ENCODE measurements around the gene RASA3. TPM values are rescaled to one million over a fixed set of nuclear protein-coding genes. Genes with fewer than 3 reads are reported as not detected.
"Not testable (repeated sequence)": the region's sequence is repeated elsewhere in the genome, so short reads cannot be mapped to it uniquely, and the experiment has no call there.

The RASA3 gene
- total RNA-seq, 1 donor: 36.1 TPM

DNA sequence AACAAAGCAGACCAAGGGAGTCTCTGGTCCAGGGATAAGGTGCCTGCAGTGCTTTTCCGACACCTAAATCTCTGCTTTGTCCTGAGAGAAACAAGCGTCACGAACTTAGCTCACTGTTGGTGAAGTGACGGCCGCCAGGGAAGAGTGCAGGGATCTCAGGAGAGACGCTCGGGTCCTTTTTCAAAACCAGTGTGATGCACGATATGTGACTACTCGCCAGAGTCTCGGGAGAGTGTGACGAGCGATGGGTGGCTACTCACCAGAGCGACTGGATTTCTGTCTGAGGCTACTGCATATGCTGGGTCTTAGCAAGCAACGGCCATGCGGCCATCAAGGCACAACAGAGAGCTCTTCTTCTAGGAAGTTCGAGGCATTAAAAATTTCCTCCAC is 30.1 kb upstream of the RASA3 start:
- no peak overlapping the region for H3K4me3 ChIP-seq (ENCODE audit: low read depth, low read length)
- DNase-seq (ENCODE audit: low read depth): no peak
- TF ChIP-seq, protein P1, sequence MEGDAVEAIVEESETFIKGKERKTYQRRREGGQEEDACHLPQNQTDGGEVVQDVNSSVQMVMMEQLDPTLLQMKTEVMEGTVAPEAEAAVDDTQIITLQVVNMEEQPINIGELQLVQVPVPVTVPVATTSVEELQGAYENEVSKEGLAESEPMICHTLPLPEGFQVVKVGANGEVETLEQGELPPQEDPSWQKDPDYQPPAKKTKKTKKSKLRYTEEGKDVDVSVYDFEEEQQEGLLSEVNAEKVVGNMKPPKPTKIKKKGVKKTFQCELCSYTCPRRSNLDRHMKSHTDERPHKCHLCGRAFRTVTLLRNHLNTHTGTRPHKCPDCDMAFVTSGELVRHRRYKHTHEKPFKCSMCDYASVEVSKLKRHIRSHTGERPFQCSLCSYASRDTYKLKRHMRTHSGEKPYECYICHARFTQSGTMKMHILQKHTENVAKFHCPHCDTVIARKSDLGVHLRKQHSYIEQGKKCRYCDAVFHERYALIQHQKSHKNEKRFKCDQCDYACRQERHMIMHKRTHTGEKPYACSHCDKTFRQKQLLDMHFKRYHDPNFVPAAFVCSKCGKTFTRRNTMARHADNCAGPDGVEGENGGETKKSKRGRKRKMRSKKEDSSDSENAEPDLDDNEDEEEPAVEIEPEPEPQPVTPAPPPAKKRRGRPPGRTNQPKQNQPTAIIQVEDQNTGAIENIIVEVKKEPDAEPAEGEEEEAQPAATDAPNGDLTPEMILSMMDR (IDR thresholded peaks at IDR 0.05; ENCODE audit: insufficient read depth, low read length): no peak

DNA sequence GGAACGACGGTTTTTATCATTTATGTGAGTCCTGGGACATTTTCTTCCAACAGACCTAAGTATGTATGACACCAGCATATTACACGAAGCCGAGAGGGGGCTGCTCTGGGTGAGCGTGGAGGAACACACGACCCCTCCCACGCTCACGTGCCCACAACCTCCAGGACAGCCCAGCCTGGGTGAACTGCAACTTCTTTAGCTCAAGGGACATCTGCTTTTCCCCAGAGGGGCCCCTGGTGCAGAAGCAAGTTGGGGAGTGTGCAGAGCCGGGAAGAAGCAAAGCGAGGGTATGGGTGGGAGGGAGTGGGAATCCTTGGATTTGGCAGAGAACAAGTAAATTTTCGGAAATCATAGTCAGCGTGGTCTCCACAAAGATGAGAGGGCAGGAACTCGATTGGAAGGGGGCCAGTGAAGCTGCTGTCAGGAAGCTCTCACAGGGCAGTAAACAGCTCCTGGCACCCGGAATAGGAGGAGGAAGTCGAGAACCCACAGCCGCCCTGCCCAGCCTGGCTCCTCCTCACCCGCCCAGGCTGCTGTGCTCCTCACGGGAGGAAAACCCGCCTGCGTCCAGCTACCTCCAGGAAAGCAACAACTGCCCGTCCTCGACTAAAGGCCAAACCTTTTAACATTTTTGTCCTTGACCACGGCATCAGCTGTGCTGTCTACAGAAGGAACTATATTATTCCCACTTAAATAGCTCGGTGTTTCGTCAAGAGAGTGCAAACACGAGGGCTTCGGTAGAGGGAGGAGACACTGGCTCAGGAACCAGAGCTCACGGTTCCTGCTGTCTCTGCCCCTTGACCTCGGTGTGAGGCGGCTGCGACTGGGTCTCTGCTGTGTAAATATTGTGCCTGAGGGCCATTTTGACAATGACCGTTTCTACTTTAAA is 29.5 kb upstream of the RASA3 start:
- no peak for DNase-seq (ENCODE audit: low read depth)
- no peak overlapping the region for H3K4me3 ChIP-seq (ENCODE audit: low read depth, low read length)
- TF ChIP-seq, protein P1 (IDR thresholded peaks at IDR 0.05; ENCODE audit: insufficient read depth, low read length): no peak

DNA sequence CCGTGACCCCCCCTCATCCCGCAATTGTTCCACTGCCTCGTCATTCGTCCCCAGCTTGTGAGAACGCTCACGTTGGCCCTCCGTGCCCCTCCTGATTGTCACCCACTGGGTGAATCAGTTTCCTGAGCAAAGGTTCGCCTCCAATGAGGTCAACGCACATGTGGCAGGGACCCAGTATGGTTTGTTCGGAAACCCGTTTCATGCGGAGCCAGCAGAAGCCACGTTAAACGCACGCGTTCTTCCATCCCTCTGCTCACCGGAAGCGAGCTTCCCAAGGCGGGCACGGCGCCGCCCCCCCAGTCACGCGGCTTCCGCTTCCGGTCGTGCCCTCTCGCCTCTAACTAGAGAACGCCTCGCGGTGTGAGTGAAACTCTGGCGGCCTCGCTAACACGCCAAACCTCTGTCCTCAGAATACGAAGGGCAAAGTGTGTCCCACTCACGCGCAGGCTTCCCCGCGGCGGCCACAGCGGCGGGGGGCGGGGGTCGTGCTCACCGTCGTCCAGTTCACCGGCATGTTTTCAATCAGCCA is 28.7 kb upstream of the RASA3 start:
- TF ChIP-seq, protein P1 (IDR thresholded peaks at IDR 0.05; ENCODE audit: insufficient read depth, low read length): no peak
- H3K4me3 ChIP-seq (ENCODE audit: low read depth, low read length): no peak overlapping the region
- no peak for DNase-seq (ENCODE audit: low read depth)

DNA sequence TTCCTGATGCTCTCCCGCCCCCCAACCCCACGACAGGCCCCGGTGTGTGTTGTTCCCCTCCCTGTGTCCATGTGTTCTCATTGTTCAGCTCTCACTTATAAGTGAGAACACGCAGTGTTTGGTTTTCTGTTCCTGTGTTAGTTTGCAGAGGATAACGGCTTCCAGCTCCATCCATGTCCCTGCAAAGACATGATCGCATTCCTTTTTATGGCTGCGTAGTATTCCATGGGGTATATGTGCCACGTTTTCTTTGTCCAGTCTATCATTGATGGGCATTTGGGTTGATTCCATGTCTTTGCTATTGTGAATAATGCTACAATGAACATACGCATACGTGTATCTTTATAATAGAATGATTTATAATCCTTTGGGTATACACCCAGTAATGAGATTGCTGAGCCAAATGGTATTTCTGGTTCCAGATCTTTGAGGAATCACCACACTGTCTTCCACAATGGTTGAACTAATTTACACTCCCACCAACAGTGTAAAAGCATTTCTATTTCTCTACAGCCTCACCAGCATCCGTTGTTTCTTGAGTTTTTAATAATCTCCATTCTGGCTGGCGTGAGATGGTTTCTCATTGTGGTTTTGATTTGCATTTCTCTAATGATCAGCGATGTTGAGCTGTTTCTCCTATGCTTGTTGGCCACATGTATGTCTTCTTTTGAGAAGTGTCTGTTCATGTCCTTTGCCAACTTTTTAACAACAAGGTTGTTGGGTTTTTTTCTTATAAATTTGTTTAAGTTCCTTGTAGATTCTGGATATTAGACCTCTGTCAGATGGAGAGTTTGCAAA is 26.6 kb upstream of the RASA3 start:
- not testable (repeated sequence) for H3K4me3 ChIP-seq (ENCODE audit: low read depth, low read length); DNase-seq (ENCODE audit: low read depth)

DNA sequence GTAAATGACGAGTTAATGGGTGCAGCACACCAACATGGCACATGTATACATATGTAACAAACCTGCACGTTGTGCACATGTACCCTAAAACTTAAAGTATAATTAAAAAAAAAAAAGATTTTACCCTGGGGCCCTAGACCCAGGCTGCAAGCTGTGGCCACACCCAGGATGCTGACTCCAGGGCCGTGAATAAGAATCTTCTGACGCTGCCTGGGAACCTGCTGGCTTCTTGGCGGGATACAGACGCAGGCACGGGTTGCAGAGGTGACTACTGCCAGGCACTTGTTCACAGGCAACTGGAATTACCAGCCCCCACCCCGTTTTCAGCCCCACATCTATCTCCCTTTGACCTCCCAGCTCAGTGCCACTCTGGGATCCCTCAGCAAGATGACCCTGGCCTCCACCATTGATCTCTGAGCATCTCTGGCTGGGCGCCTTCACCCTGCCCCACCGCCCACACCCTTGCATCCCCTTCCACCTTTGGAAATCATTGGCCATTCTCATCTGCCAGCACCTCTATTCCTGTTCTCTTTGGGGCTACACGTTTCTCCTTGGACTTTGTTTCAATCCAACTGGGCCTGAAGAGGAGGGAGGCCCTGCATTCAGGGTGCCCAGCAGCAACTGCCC is 25.6 kb upstream of the RASA3 start:
- TF ChIP-seq, protein P1 (IDR thresholded peaks at IDR 0.05; ENCODE audit: insufficient read depth, low read length): no peak
- DNase-seq (ENCODE audit: low read depth): no peak
- no peak overlapping the region for H3K4me3 ChIP-seq (ENCODE audit: low read depth, low read length)

DNA sequence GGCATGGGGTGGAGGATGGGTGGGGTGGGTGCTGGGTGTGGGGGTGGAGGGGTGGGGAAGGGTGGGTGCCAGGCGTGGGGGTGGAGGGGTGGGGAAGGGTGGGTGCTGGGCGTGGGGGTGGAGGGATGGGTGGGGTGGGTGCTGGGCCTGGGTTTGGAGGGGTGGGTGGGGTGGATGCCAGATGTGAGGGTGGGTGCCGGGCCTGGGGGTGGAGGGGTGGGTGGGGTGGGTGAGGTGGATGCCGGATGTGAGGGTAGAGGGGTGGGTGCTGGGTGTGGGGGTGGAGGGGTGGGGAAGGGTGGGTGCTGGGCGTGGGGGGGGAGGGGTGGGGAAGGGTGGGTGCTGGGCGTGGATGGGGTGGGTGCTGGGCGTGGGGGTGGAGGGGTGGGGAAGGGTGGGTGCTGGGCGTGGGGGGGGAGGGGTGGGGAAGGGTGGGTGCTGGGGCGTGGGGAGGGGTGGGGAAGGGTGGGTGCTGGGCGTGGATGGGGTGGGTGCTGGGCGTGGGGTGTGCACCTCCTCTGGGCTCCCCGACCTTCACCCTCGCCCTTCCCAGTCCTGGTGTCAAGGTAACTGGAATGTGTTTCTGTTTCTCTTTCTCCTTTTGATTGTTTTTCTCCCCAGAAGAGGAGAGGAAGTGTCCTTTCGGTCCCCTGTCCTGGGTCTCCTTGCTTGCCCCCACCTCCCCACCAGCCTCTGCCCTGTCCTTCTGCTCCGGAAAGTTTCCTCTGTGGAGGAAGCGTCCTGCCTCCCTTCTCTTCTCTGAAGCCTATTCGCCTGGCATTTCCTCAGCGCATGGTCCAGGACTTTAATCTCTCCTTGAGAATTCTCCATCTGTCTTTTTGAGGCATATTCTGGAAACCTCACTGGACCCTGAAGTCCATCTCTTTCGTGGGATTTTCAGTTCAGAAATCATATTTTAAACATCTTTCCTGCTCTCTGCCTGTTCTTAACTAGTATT is 23.8 kb upstream of the RASA3 start:
- no peak overlapping the region for H3K4me3 ChIP-seq (ENCODE audit: low read depth, low read length)
- TF ChIP-seq, protein P1 (IDR thresholded peaks at IDR 0.05; ENCODE audit: insufficient read depth, low read length): no peak
- no peak for DNase-seq (ENCODE audit: low read depth)

Data from fibroblast of the aortic adventitia (primary cell).